HG03460 (cell line): ENCODE results near the gene TMEM258.

ENCODE experiments used
- ATAC-seq: cut with Tn5 transposase; IDR thresholded peaks from one replicate; pipeline ENCODE4 v1.9.1; 2021; ENCODE audit not compliant: unreplicated experiment

The TMEM258 gene

GRCh38 chr11:61792310-61793082, at the start of gene TMEM258, which contains the start of gene FEN1:
TSS of gene TMEM258 (minus strand) at chr11:61792599. CDS start at chr11:61792558, 41 bp downstream.
TSS of gene FEN1 (plus strand) at chr11:61792911. CDS start at chr11:61795362, 2,451 bp downstream.
- ATAC-seq: peak; percentile 80

DNA sequence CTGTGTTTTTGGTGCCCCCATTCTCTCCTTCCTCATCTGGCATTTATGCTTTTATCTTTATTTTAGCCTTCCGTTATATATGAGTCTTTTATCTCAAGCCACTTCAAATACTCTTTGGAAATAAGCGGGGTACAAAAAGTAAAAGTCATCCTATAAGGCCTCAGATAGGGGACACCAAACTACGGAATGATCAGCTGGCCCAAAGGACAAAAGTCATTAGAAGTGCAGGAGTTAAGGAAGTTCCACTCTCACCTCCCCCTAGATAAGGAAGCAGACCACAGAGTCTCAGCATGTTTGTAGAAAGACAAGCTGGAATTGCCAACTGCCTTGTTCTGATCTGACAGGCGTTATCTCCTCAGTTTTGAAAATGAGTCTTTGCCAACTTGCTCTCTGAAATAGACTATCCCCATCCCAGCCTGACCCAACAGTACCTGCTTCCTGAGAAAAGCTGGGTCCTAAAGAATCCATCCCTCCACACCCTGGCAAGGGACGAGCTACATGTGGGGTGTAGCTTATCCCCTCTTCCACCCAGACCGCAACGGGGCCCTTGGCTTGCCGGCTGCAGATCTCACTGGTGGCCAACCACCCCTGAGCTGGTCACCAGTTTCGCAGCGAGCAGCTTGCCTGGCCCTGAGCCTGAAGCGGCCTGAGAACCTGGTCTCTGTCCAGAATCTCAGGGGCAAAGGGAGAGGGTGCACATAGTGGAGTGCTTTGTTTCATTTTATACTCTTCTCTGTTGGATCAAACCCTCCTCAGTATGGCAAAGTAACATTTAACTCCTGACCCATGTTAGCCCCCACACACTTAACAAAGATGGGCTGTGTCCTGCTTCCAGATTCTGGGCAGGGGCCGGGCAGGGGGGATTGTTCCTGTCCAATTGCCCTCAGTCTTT, 49.5 kb upstream of the TMEM258 start:
- ATAC-seq: no peak

GRCh38 chr11:61840371-61840770, 48.0 kb upstream of the TMEM258 start:
- no peak for ATAC-seq

- ATAC-seq: no peak
These were observed 47.3 kb upstream of the TMEM258 start for GRCh38 chr11:61839742-61840141.

DNA sequence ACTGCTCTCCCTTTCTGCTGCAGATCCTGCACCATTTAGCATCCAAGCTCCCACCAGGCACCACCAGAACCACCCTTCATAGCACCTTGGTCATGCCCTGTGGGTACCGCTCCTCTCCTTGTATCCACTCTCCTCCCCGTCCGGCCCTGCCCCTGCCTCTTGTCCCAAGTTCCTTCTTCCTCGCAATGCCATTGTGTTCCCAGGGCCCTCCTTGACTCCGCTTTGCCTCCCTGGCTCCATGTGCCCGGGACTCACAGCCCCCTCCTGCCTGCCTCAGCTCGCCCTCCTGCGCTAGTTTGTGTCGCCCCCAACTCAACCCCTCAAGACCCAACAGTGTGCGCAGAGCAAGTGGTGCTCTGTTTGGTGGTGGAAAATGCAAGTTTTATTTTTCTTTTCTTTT, 46.5 kb upstream of the TMEM258 start:
- ATAC-seq: no peak

DNA sequence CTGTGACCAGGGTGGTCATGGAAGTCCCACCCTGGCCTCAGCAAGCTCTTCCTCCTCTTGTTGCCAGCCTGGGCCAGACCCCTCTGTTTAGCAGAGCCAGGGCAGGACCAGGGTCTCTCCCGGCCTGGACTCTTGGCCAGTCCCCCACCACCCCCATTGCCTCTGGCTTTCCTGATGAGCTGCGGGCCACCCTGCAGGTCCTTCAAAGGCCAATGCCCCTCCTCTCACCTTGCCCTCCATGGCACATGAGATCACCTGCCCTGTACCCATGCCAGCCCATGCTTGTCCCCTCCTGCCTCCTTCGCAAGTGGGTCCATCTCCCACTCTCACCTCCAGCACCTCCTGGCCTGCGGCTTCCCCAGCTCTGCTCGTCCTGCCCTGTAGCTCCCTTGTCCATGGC, 46.1 kb upstream of the TMEM258 start:
- no peak for ATAC-seq

GRCh38 chr11:61837411-61838005, 45.1 kb upstream of the TMEM258 start:
- ATAC-seq: no peak

- no peak for ATAC-seq
These were observed 43.8 kb upstream of the TMEM258 start for GRCh38 chr11:61836193-61836592.

DNA sequence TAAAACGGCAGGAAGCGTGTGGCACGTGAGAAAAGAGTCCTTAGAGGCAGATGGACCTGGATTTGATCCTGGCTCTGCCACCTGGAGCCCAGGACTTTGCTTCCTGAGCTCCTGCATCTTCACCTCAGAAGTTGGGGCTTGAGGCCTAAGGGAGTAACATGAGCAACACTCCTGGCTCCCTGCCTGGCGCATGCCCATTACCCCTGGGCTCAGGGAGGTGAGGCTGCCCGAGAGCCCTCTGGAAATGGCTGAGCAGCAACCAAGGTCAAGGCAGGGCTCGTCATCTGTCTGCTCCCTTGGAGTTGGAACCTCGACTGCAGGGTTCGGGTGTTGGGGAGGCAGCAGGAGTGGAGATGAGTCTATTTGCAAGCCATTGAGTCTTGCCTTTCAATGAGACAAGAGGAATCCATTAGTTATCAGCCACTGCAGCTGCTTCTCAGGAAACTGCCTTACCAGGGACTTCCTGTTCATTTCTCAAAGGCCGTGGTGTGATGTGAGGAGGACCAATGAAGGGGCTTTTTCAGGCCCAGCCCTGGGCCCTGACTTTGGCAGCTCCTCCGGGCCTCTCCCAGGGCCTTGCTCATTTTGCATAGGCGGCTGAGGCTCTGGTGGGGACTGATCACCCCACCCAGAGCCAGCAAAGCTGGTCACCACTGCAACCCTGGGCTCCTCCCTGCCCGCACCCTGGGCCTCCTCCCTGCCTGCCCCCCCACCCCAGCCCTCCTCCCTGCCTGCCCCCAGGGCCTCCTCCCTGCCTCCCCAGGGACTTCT, 42.1 kb upstream of the TMEM258 start:
- ATAC-seq: peak; percentile 89

GRCh38 chr11:61833926-61834277, 41.5 kb upstream of the TMEM258 start:
- no peak for ATAC-seq

DNA sequence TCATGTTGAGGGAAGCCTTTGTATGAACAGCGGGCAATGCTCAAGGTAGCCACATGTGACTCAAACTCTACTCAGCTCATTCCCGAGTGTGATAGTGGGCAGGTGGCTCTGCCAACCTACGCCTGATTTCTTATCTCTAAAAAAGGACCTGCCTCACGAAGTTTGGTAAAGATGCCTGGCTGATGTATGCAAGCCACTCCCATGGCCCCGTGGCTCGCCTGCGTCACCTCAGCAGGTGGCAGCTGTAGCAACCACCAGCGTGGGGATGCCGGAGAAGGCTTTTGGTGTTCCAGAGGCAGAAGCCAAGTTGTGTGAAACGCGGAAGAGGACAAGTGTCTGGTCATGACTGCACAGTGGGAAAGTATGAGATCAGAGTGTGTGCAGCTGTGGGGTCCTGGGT, 41.1 kb upstream of the TMEM258 start:
- ATAC-seq: no peak

DNA sequence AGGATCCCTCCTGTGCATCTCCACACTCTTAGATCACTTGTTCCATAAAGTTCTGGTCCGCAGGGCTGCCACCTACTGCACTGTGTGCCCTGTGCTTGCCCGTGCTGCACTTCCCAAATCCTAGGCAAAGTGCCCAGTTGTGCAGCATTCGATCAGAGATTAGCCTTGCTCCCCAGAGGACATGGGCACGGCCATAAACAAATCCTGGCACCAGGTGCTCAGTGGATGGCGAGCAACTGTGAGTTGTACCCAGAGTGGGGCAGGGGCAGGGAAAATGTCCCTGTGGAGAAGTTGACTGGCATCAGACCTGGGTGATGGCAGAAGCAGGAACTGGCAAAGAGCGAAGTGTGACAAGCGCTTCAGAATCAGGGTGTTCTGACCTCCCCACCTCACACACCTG, 40.4 kb upstream of the TMEM258 start:
- no peak for ATAC-seq

- ATAC-seq: no peak
These were observed 39.8 kb upstream of the TMEM258 start for GRCh38 chr11:61832207-61832606.

DNA sequence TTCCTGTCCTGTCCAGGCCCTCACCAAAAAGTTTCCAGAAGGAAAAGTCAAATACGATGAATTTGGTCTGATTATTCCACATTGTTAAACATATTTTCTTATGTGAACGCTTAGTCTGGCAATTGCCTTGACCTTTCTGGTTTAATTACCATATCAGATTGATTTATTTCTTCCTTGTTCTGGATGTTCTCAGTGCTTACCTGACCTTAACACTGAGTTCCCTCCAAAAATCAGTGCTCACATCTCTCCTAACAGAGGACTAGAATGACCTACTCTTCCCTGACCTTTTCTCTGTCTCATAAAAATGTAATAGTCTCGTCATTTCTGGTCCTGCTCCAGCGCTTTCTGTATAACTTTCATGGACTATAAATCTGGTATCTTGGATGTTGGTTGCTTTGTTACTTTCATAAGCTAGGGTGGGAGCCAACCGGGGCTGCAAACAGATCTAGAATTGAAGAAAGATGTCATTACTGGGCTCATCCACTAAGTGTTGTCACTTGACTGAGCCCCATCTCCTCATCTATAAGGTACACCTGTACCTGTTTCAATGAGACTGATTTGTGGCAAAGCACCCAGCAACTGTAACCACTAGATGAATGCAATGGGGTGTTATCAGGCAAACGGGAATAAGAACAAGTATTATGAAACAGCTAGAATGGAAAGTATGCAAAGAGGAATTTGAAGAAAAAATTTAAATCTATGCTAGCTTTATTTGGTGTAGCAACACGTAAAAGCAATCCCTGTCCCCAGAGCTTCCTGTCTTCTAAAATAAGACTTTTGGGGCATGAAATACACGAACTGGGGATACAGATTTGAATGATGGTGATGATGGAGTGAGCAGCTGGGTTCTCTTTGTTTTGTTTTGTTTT, 38.1 kb upstream of the TMEM258 start:
- ATAC-seq: no peak

- no peak for ATAC-seq
These were observed 37.4 kb upstream of the TMEM258 start for GRCh38 chr11:61829806-61830205.

DNA sequence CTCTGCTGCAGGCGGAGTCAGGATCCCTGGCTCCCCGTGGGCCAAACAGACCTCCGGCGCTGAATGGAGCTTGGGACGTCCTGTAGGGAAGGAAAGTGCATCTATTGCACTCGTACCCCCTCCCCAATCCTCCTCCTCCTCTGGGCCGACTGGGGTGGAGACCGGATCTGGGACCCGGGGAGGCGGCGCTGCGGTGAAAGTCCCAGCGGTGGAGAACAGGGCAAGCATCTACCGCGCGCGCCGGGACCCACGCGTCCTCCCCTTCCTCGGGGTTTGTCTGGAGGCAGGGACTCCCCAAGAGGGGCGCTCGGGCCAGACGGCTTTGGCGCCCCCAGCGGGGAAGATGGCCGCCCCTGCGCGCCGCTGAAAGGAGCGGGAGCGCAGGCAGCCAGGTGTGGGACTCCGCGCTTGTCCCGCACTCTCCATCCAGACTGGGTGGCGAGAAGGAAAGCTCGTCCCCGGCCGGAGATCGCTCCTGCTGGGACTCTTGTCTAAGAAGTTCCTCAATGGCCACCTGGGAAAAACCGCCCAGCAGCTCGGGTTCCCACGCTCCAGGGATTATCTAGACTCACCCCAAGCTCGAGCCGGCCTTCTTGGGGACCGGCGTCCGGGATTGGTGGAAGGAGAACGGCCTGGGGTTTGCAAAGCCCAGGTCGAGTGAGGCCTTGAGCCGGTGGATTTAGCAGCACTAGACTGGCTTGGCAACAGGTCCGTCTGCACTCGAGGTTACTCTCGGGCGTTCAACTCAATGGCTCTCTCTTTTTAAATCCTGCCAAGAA, 36.4 kb upstream of the TMEM258 start:
- peak; percentile 23 for ATAC-seq

DNA sequence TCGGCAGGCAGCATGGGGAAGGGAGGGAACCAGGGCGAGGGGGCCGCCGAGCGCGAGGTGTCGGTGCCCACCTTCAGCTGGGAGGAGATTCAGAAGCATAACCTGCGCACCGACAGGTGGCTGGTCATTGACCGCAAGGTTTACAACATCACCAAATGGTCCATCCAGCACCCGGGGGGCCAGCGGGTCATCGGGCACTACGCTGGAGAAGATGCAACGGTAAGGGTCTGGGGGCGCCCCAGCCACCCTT, 35.9 kb upstream of the TMEM258 start:
- no peak for ATAC-seq

- peak; percentile 73 for ATAC-seq
These were observed 35.4 kb upstream of the TMEM258 start, which contains the start of gene FADS2 for GRCh38 chr11:61827571-61828378. TSS of gene FADS2 (plus strand) at chr11:61828300. CDS start at chr11:61828391, 91 bp downstream.
